ENCODE measurements around the gene CADM1. TPM values are rescaled to one million over a fixed set of nuclear protein-coding genes. Genes with fewer than 3 reads are reported as not detected.

The CADM1 gene
- total RNA-seq, 1 experiment from 2014 or later, result 0.79 TPM

DNA sequence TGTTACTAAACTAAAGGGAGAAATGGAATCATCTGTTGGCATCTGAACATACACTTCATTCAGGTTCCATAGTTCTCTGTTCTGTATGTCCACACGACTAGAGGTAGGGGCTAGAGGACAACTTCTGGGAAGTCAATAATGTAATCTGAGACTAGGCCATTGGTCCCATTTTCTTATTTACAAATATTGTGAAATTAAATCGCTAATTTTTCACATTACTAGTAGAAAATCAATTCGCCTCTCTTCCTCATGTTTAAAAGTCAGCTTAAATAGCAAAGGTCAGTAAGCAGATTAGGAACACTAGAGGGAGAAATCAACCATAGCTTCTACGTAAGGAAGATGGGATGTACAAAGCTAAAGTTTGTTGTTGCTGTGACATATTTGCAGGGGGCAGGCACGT, 59.7 kb downstream of the CADM1 start (continued):
- TF ChIP-seq, protein P1, sequence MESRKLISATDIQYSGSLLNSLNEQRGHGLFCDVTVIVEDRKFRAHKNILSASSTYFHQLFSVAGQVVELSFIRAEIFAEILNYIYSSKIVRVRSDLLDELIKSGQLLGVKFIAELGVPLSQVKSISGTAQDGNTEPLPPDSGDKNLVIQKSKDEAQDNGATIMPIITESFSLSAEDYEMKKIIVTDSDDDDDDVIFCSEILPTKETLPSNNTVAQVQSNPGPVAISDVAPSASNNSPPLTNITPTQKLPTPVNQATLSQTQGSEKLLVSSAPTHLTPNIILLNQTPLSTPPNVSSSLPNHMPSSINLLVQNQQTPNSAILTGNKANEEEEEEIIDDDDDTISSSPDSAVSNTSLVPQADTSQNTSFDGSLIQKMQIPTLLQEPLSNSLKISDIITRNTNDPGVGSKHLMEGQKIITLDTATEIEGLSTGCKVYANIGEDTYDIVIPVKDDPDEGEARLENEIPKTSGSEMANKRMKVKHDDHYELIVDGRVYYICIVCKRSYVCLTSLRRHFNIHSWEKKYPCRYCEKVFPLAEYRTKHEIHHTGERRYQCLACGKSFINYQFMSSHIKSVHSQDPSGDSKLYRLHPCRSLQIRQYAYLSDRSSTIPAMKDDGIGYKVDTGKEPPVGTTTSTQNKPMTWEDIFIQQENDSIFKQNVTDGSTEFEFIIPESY (IDR thresholded peaks at IDR 0.05; ENCODE audit: extremely low read depth, insufficient replicate concordance, low read length), result no peak
- no peak for TF ChIP-seq TCF7L2 (IDR thresholded peaks at IDR 0.05; ENCODE audit: borderline replicate concordance, extremely low read depth, insufficient read depth, insufficient read length)
- no peak for TF ChIP-seq EZH2 (IDR thresholded peaks at IDR 0.05)
- TF ChIP-seq, protein P2, sequence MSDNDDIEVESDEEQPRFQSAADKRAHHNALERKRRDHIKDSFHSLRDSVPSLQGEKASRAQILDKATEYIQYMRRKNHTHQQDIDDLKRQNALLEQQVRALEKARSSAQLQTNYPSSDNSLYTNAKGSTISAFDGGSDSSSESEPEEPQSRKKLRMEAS (IDR thresholded peaks at IDR 0.05), result no peak
- TF ChIP-seq SIN3A (IDR thresholded peaks at IDR 0.05; ENCODE audit: low read depth), result no peak
- TF ChIP-seq, protein P3, sequence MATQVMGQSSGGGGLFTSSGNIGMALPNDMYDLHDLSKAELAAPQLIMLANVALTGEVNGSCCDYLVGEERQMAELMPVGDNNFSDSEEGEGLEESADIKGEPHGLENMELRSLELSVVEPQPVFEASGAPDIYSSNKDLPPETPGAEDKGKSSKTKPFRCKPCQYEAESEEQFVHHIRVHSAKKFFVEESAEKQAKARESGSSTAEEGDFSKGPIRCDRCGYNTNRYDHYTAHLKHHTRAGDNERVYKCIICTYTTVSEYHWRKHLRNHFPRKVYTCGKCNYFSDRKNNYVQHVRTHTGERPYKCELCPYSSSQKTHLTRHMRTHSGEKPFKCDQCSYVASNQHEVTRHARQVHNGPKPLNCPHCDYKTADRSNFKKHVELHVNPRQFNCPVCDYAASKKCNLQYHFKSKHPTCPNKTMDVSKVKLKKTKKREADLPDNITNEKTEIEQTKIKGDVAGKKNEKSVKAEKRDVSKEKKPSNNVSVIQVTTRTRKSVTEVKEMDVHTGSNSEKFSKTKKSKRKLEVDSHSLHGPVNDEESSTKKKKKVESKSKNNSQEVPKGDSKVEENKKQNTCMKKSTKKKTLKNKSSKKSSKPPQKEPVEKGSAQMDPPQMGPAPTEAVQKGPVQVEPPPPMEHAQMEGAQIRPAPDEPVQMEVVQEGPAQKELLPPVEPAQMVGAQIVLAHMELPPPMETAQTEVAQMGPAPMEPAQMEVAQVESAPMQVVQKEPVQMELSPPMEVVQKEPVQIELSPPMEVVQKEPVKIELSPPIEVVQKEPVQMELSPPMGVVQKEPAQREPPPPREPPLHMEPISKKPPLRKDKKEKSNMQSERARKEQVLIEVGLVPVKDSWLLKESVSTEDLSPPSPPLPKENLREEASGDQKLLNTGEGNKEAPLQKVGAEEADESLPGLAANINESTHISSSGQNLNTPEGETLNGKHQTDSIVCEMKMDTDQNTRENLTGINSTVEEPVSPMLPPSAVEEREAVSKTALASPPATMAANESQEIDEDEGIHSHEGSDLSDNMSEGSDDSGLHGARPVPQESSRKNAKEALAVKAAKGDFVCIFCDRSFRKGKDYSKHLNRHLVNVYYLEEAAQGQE (IDR thresholded peaks at IDR 0.05; ENCODE audit: low read depth), result no peak
- no peak for TF ChIP-seq POLR2A (IDR thresholded peaks at IDR 0.05; ENCODE audit: borderline replicate concordance, extremely low read depth, insufficient read depth, insufficient read length)

DNA sequence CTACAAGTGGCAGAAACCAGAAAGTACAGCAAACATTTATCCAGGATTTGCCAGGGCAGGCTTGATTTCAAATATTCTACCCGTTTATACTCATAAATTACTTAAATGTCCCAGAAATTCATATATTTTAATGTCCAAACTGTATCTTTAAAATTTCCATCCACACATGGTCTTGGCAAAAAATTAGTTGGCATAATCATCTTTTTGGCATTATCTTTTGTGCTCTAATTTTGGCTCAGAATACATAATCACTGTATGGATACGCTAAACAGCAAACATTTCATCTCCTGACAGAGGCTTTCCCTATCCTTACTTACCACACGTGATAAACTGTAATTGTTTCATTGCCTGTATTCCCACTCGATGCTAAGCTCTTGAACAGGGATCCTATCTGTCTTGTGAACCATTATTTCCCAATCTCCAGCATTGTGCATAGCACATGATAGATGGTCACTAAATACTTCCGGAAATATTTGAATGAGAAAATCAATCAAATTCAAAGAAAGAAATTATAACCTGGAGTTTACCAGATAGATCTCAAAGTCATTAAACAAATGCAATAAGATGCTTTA, 64.2 kb downstream of the CADM1 start:
- ChIA-PET POLR2A (no interaction called here), RAD21 (ENCODE audit: low non-redundant PET in 1 of 2, low total read pairs in 2 of 2, uncharacterized antibody in 2 of 2, unreplicated experiment in 2 of 2) (no interaction called here), CTCF (no interaction called here)
- no peak overlapping the region for H3K27ac ChIP-seq (ENCODE audit: low read depth, low read length)
- H3K9me2 ChIP-seq (ENCODE audit: insufficient read depth), result no peaks in the 10 kb centered on the region
- H2AFZ ChIP-seq (ENCODE audit: low read depth, low read length, poor library complexity, severe bottlenecking), result no peak overlapping the region
- DNase-seq (ENCODE audit: low read depth, low spot score), result no peak
- H3K79me2 ChIP-seq (ENCODE audit: insufficient read depth, low read length), result no peaks in the 10 kb centered on the region
- no TSS peak for BruUV-seq (replicated peaks)
- H3K9me3 ChIP-seq (ENCODE audit: control insufficient read depth in 1 of 2, insufficient read depth in 1 of 2, low read depth in 1 of 2, low read length in 2 of 2), result peaks cover 6 to 17% of the 10 kb centered on the region in 2 experiments; a peak in 2 of 4 replicates
- no peak overlapping the region for H3K4me3 ChIP-seq (replicated peaks in 1 of 2; ENCODE audit: low read depth in 1 of 2, low read length in 2 of 2)
- TF ChIP-seq RAD21 (IDR thresholded peaks at IDR 0.05; ENCODE audit: low read depth) (no peak), SRF (IDR thresholded peaks at IDR 0.05; ENCODE audit: low read depth) (no peak), ZFX (IDR thresholded peaks at IDR 0.05) (no peak), POLR2AphosphoS5 (IDR thresholded peaks at IDR 0.05; ENCODE audit: low read depth, low read length) (no peak)
- TF ChIP-seq, protein P2 (IDR thresholded peaks at IDR 0.05), result no peak
- no peaks in the 10 kb centered on the region for H3K4me1 ChIP-seq (ENCODE audit: control insufficient read depth in 1 of 2, insufficient read depth in 2 of 2, low read length in 2 of 2)
- no peak overlapping the region for H3K9ac ChIP-seq (ENCODE audit: low read length)
- intact Hi-C loops (cut with micrococcal nuclease), result no loop called here
- H3K36me3 ChIP-seq (ENCODE audit: control insufficient read depth in 1 of 2, insufficient read depth in 2 of 2, low read length in 2 of 2), result no peaks in the 10 kb centered on the region
- H3K4me2 ChIP-seq (ENCODE audit: low read length), result no peak overlapping the region
- H4K20me1 ChIP-seq (ENCODE audit: insufficient read depth), result no peaks in the 10 kb centered on the region
- ATAC-seq, result no peak
- H3K27me3 ChIP-seq (ENCODE audit: insufficient read depth, low read length), result no peaks in the 10 kb centered on the region

Data from HCT116 (cell line).